Measurements from ENCODE around the gene SEMA4A.

SEMA4A gene

DNA sequence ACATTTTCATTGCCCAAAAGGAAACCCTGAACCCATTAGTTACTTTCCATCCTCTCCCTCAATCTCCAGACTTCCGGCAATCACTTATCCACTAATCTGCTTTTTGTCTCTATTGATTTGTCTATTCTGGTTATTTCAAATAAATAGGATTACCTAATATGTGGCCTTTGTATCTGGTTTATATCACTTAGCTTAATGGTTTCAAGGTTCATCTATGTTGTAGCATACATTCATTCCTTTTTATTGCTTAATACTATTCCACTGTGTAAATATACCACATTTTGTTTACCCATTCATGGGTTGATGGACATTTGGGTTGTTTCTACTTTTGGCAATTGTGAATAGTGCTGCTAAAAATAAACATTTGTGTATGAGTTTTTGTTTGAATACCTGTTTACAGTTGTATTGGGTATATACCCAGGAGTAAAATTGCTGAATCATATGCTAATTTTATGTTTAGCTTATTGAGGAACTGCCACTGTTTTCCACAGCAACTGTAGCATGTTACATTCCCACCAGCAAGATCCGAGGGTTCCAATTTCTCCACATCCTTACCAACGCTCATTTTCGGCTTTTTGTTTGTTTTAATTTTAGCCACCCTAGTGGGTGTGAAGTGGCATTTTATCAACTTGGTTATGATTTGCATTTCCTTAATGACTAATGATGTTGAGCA, 38.0 kb downstream of the SEMA4A start:
- H3K4me3 ChIP-seq = no peak overlapping the region
- DNase-seq (ENCODE audit: low read depth, low spot score) = no peak
- H3K27ac ChIP-seq = no peak overlapping the region; the same call in 1 of the 2 replicates
- no peak overlapping the region for H3K9ac ChIP-seq (ENCODE audit: insufficient read length)
- H3K36me3 ChIP-seq (ENCODE audit: insufficient read depth, low read length) = no peaks in the 10 kb centered on the region
- no peaks in the 10 kb centered on the region for H3K9me3 ChIP-seq (ENCODE audit: low read depth, low read length)
- no peak for TF ChIP-seq EZH2 (IDR thresholded peaks at IDR 0.05)
- no peak for TF ChIP-seq POLR2AphosphoS5 (IDR thresholded peaks at IDR 0.05; ENCODE audit: borderline replicate concordance, low read depth, low read length)
- TF ChIP-seq FOXP2 (optimal IDR thresholded peaks at IDR 0.05; ENCODE audit: control extremely low read depth, extremely low read length, insufficient read depth) = no peak

DNA sequence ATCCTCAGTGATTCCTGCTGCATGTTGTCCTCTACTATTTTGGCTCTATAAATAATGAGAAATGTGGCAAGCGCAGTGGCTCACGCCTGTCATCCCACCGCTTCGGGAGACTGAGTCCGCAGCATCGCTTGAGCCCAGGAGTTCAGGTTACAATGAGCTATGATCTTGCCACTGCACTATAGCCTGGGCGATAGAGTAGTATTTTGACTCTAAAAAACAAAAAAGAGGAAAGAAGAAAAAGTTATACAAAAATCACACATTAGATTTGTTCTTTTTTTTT, 39.8 kb downstream of the SEMA4A start:
- Histone ChIP-seq H3K9ac (ENCODE audit: insufficient read length) (peak overlapping the region; percentile 64), H3K36me3 (ENCODE audit: insufficient read depth, low read length) (no peaks in the 10 kb centered on the region), H3K27ac (peak overlapping the region; percentile 87), H3K4me3 (peak overlapping the region; percentile 83), H3K9me3 (ENCODE audit: low read depth, low read length) (no peaks in the 10 kb centered on the region)
- no peak for TF ChIP-seq POLR2AphosphoS5 (IDR thresholded peaks at IDR 0.05; ENCODE audit: borderline replicate concordance, low read depth, low read length)
- TF ChIP-seq EZH2 (IDR thresholded peaks at IDR 0.05) = no peak
- no peak for TF ChIP-seq FOXP2 (optimal IDR thresholded peaks at IDR 0.05; ENCODE audit: control extremely low read depth, extremely low read length, insufficient read depth)
- DNase-seq (ENCODE audit: low read depth, low spot score) = no peak

DNA sequence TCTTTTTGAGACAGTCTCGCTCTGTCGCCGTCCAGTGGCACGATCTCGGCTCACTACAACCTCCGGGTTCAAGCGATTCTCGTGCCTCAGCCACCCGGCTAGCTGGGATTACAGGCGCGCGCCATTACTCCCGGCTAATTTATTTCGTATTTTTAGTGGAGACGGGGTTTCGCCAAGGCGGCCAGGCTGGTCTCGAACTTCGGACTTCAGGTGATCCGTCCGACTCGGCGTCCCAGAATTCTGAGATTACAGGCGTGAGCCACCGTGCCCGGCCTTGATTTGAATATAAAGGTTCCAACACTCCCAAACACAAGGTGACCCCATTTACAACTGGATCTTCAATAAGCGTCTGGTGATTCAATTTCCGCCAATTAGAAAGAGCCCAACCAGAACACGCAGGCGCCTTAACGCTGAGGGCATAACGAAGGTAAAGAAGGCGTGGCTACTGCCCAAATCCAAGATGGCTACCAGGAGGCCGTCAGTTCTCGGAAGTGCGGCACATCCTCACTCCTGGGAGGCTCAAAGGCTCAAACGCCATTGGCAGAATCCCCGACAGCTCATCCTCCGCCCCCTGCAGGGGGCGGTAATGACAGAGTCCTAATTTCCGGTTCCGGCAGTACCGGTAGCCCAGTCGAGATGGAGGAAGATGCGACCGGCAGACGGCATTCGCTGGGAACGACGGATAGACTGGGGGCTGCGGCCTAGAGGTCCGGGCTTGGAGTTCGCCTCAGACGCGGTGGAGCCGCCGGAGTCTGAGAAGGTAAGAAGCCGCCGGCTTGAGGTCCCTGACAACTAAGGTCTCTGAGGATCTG, 40.3 kb downstream of the SEMA4A start, which contains the start of gene SLC25A44:
SLC25A44 (plus strand) TSS at position 617 of the 812 bp plus-strand sequence. CDS start 5,744 bp downstream, outside the sequence.
- DNase-seq (ENCODE audit: low read depth, low spot score) = peak; percentile 99
- Histone ChIP-seq H3K9ac (ENCODE audit: insufficient read length) (peak within 1 kb of the TSS; percentile 71), H3K4me3 (peak within 1 kb of the TSS; percentile 83), H3K36me3 (ENCODE audit: insufficient read depth, low read length) (no peaks in the 10 kb centered on the region), H3K9me3 (ENCODE audit: low read depth, low read length) (no peaks in the 10 kb centered on the region), H3K27ac (peak within 1 kb of the TSS; percentile 87)
- TF ChIP-seq FOXP2 (optimal IDR thresholded peaks at IDR 0.05; ENCODE audit: control extremely low read depth, extremely low read length, insufficient read depth) (no peak), POLR2AphosphoS5 (IDR thresholded peaks at IDR 0.05; ENCODE audit: borderline replicate concordance, low read depth, low read length) (peak; percentile 80)

DNA sequence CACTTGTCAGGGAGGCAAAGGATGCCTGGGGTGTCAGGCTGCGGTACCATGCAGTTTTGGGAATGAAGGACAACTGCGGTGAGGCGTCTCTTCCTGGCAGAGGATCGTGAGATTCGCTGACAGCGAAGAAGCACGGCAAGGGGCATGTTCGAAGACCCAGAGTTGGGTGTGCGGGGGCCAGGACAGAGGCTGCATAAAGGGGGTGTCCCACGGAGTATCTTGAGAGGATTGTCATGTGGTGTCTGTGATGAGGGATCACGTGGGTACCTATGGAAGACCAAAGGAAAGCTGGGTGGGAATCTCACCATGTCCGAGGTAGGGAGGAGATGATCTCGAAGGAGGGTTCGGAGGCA, 40.9 kb downstream of the SEMA4A start:
- H3K27ac ChIP-seq = no peak overlapping the region
- H3K9ac ChIP-seq (ENCODE audit: insufficient read length) = peak overlapping the region; percentile 71
- no peaks in the 10 kb centered on the region for H3K9me3 ChIP-seq (ENCODE audit: low read depth, low read length)
- no peak for DNase-seq (ENCODE audit: low read depth, low spot score)
- no peaks in the 10 kb centered on the region for H3K36me3 ChIP-seq (ENCODE audit: insufficient read depth, low read length)
- TF ChIP-seq FOXP2 (optimal IDR thresholded peaks at IDR 0.05; ENCODE audit: control extremely low read depth, extremely low read length, insufficient read depth) = no peak
- TF ChIP-seq EZH2 (IDR thresholded peaks at IDR 0.05) = no peak
- no peak for TF ChIP-seq POLR2AphosphoS5 (IDR thresholded peaks at IDR 0.05; ENCODE audit: borderline replicate concordance, low read depth, low read length)
- H3K4me3 ChIP-seq = peak overlapping the region; percentile 83

DNA sequence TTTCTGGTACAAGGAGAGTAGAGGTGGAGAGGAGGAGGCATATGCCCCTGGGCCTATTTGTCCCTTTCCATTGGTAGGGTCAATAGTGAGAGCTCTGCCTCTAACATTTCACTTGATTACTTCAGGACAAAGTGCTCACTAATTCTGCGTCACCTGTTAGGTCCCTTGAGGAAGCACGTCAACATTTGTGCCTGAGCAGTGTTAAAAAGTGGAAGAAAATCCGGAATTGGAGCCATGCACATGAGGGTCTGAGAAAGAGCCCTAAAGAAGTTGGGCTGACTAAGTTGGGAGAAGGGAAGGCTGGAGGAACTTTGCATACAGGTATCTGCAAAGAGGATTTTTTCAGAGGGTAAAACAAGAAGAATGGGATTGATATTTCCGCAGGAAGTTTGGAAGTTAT, 42.5 kb downstream of the SEMA4A start:
- H3K9ac ChIP-seq (ENCODE audit: insufficient read length) = no peak overlapping the region

DNA sequence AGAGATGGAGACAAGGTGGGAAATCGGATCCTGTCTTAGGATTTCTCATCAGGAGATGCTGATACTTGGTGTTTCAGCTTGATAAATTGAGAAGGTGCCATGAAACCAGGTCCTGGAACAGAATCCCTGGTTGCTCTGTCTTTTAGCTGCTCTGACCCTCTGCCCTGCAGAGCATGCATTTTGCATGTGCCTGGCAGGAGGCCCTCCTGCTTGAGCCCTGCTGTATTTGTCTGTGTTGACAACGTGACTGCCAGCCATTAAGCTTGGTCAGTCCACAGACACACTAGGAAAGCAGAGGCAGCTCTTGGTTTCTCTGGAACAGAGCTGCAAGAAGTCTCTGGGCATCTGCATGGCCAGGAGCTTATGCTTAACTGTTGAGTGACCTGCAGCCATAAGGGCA, 43.1 kb downstream of the SEMA4A start:
- Histone ChIP-seq H3K9ac (ENCODE audit: insufficient read length) (no peak overlapping the region), H3K9me3 (ENCODE audit: low read depth, low read length) (no peaks in the 10 kb centered on the region), H3K4me3 (no peak overlapping the region), H3K27ac (no peak overlapping the region), H3K36me3 (ENCODE audit: insufficient read depth, low read length) (peaks cover 9% of the 10 kb centered on the region; the same call in 1 of the 2 replicates)
- TF ChIP-seq EZH2 (IDR thresholded peaks at IDR 0.05) (no peak), POLR2AphosphoS5 (IDR thresholded peaks at IDR 0.05; ENCODE audit: borderline replicate concordance, low read depth, low read length) (no peak)
- DNase-seq (ENCODE audit: low read depth, low spot score) = no peak

More for the DNA sequence above, 42.5 kb downstream of the SEMA4A start:
- DNase-seq (ENCODE audit: low read depth, low spot score) = no peak
- TF ChIP-seq FOXP2 (optimal IDR thresholded peaks at IDR 0.05; ENCODE audit: control extremely low read depth, extremely low read length, insufficient read depth) (no peak), POLR2AphosphoS5 (IDR thresholded peaks at IDR 0.05; ENCODE audit: borderline replicate concordance, low read depth, low read length) (no peak), EZH2 (IDR thresholded peaks at IDR 0.05) (no peak)
- Histone ChIP-seq H3K27ac (no peak overlapping the region), H3K36me3 (ENCODE audit: insufficient read depth, low read length) (peaks cover 9% of the 10 kb centered on the region; the same call in 1 of the 2 replicates), H3K9me3 (ENCODE audit: low read depth, low read length) (no peaks in the 10 kb centered on the region), H3K4me3 (no peak overlapping the region)

DNA sequence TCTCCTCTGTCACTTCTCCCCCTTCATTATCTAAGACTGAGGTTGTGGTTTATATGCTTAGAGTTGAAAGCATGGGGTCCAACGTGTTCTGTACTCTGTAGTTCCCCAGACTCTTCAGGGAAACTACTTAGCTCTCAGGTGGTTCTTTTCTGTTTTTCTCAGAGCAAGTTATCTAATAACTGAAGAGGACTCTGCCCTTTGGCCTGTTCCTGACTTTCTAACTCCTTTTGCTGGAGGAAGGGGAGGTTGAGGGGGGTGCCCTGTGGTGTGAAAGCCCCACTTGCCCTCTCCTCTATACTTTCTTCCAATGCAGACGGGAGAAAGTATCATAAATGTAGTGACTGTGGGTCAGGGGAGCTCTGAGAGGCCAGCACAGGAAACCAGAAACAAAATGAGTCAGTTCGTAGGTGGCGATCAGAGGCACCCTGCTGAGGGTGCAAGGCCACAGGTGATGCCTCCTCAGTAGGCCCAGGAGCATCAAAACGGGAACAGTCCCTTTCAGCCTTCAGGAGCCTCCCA, 45.5 kb downstream of the SEMA4A start:
- Histone ChIP-seq H3K9me3 (ENCODE audit: low read depth, low read length) (no peaks in the 10 kb centered on the region), H3K36me3 (ENCODE audit: insufficient read depth, low read length) (peaks cover 9% of the 10 kb centered on the region; the same call in 1 of the 2 replicates), H3K4me3 (no peak overlapping the region), H3K27ac (no peak overlapping the region), H3K9ac (ENCODE audit: insufficient read length) (no peak overlapping the region)
- TF ChIP-seq FOXP2 (optimal IDR thresholded peaks at IDR 0.05; ENCODE audit: control extremely low read depth, extremely low read length, insufficient read depth) (no peak), EZH2 (IDR thresholded peaks at IDR 0.05) (no peak), POLR2AphosphoS5 (IDR thresholded peaks at IDR 0.05; ENCODE audit: borderline replicate concordance, low read depth, low read length) (no peak)
- DNase-seq (ENCODE audit: low read depth, low spot score) = no peak

DNA sequence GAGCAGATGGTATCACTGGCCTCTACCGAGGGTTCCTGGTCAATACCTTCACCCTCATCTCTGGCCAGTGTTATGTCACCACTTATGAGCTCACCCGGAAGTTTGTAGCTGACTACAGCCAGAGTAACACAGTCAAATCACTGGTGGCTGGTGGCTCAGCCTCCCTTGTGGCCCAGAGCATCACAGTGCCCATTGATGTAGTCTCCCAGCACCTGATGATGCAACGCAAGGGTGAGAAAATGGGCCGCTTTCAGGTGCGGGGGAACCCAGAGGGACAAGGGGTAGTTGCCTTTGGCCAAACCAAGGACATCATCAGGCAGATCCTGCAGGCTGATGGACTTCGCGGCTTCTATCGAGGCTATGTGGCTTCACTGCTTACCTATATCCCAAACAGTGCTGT, 46.7 kb downstream of the SEMA4A start:
- no peak for TF ChIP-seq FOXP2 (optimal IDR thresholded peaks at IDR 0.05; ENCODE audit: control extremely low read depth, extremely low read length, insufficient read depth)
- no peak for TF ChIP-seq EZH2 (IDR thresholded peaks at IDR 0.05)
- no peak for TF ChIP-seq POLR2AphosphoS5 (IDR thresholded peaks at IDR 0.05; ENCODE audit: borderline replicate concordance, low read depth, low read length)
- H3K27ac ChIP-seq = no peak overlapping the region
- no peaks in the 10 kb centered on the region for H3K9me3 ChIP-seq (ENCODE audit: low read depth, low read length)
- DNase-seq (ENCODE audit: low read depth, low spot score) = no peak
- peaks cover 9% of the 10 kb centered on the region; the same call in 1 of the 2 replicates for H3K36me3 ChIP-seq (ENCODE audit: insufficient read depth, low read length)
- no peak overlapping the region for H3K9ac ChIP-seq (ENCODE audit: insufficient read length)
- H3K4me3 ChIP-seq = no peak overlapping the region
